ENCODE measurements around the gene CLC.

The CLC gene

DNA sequence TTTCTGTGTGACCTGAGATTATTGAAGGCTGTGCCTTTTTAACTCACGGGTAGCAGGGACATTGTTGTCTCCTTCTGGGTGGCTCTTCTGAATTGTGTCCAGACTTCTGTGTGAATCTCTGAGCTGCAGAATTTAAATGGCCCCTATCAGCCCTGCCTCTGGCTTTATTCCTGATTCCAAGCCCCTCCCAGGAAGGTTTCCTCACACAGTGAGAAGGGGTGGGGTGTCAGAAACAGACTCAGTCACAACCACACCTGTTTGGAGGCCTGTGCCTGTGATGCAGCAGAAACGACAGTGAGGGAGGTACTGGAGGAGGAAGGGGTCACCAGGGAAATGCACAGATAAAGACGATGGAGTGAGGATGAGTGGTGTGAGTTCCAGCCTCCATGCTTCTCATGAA is at the start of gene CLC:
CLC (minus strand) TSS at position 139 of the 400 bp plus-strand sequence; CDS start at position 62, 77 bp downstream.
- no peak for TF ChIP-seq MAX (IDR thresholded peaks at IDR 0.05)
- no peak for TF ChIP-seq USF1 (IDR thresholded peaks at IDR 0.05)
- no peak for TF ChIP-seq FOXM1 (IDR thresholded peaks at IDR 0.05; ENCODE audit: borderline replicate concordance, low read depth)
- no peak for TF ChIP-seq RAD21 (IDR thresholded peaks at IDR 0.05; ENCODE audit: low read depth)
- TF ChIP-seq TEAD4 (IDR thresholded peaks at IDR 0.05): no peak
- no peak for TF ChIP-seq YY1 (IDR thresholded peaks at IDR 0.05; ENCODE audit: low read depth)

DNA sequence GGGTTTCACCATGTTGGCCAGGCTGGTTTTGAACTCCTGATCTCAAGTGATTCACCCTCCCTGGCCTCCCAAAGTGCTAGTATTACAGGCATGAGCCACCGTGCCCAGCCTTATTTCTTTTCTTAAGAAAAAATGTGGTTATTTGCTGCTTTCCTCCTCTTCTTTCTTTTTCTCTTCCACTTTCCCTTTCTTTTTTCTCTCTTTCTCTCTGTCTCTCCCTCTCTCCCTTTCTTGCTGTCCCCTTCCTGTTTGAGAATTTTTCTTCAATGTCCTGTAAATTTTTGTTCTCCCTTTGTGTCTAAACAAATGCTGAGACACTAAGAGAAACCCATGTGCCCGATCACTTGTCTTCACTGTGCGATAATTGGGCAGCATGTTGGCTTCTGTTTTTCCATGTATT is 43.1 kb upstream of the CLC start:
- TF ChIP-seq YY1 (IDR thresholded peaks at IDR 0.05; ENCODE audit: low read depth): no peak
- no peak for TF ChIP-seq ZBTB7A (IDR thresholded peaks at IDR 0.05; ENCODE audit: low read depth)
- TF ChIP-seq CREB1 (IDR thresholded peaks at IDR 0.05; ENCODE audit: low read depth): no peak
- no peak for TF ChIP-seq EP300 (IDR thresholded peaks at IDR 0.05; ENCODE audit: borderline replicate concordance)
- TF ChIP-seq TCF12 (IDR thresholded peaks at IDR 0.05; ENCODE audit: low read depth): no peak
- TF ChIP-seq TAF1 (IDR thresholded peaks at IDR 0.05; ENCODE audit: low read depth): no peak
- TF ChIP-seq USF1 (IDR thresholded peaks at IDR 0.05): no peak
- TF ChIP-seq MAX (IDR thresholded peaks at IDR 0.05): no peak
- TF ChIP-seq TEAD4 (IDR thresholded peaks at IDR 0.05): no peak
- TF ChIP-seq REST (IDR thresholded peaks at IDR 0.05; ENCODE audit: low read depth): no peak
- TF ChIP-seq EGR1 (IDR thresholded peaks at IDR 0.05): no peak
- no peak for TF ChIP-seq FOXM1 (IDR thresholded peaks at IDR 0.05; ENCODE audit: borderline replicate concordance, low read depth)
- TF ChIP-seq RAD21 (IDR thresholded peaks at IDR 0.05; ENCODE audit: low read depth): no peak

DNA sequence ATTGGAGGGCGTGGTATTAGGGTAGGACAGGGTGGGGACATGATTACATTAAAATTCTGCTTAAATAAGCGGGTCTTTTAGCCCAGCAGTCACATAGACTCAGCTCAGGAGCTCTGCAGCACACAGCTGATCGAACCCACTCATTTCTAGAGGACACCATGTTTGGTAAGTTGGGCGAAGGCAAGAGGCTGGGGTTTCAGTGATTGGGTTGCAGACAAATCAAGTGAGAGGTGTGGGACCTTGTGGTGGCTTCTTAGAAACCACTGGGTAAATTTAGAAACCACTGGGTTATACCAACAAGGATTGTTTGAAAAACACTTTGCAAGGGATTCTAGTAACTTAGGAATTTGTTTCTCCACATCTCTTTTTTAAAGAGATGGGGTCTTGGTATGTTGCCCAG is 40.9 kb upstream of the CLC start, which contains the start of gene LEUTX:
LEUTX (plus strand) TSS at position 92 of the 400 bp plus-strand sequence; CDS start at position 159, 67 bp downstream.
- TF ChIP-seq ZBTB7A (IDR thresholded peaks at IDR 0.05; ENCODE audit: low read depth) (no peak), TEAD4 (IDR thresholded peaks at IDR 0.05) (no peak), NFIC (IDR thresholded peaks at IDR 0.05) (no peak), RAD21 (IDR thresholded peaks at IDR 0.05; ENCODE audit: low read depth) (no peak), EP300 (IDR thresholded peaks at IDR 0.05; ENCODE audit: borderline replicate concordance) (no peak), MAX (IDR thresholded peaks at IDR 0.05) (no peak), CEBPB (IDR thresholded peaks at IDR 0.05) (no peak)

DNA sequence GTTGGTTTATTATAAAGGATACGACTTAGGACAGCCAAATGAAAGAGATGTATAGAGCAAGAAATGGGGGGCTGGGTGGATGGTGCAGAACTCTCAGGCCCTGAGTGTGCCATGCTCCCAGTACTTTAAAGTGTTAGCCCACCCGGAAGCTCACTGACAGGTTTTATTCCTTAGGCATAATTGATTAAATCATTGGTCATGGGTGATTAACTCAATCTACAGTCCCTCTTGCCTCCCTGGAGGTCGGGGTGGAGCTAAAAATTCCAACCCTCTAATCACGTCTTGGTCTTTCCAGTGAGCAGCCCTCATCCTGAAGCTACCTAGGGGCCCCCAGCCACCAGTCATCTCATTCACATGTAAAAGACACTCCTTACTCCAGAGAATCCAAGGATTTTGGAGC is 31.0 kb upstream of the CLC start:
- TF ChIP-seq MAX (IDR thresholded peaks at IDR 0.05): no peak
- TF ChIP-seq TCF12 (IDR thresholded peaks at IDR 0.05; ENCODE audit: low read depth): no peak
- TF ChIP-seq ZBTB7A (IDR thresholded peaks at IDR 0.05; ENCODE audit: low read depth): no peak
- no peak for TF ChIP-seq YY1 (IDR thresholded peaks at IDR 0.05; ENCODE audit: low read depth)
- TF ChIP-seq REST (IDR thresholded peaks at IDR 0.05; ENCODE audit: low read depth): no peak
- no peak for TF ChIP-seq EP300 (IDR thresholded peaks at IDR 0.05; ENCODE audit: borderline replicate concordance)
- no peak for TF ChIP-seq CEBPB (IDR thresholded peaks at IDR 0.05)
- no peak for TF ChIP-seq TEAD4 (IDR thresholded peaks at IDR 0.05)

- TF ChIP-seq FOXM1 (IDR thresholded peaks at IDR 0.05; ENCODE audit: borderline replicate concordance, low read depth): no peak
- no peak for TF ChIP-seq USF1 (IDR thresholded peaks at IDR 0.05)
- no peak for TF ChIP-seq MAX (IDR thresholded peaks at IDR 0.05)
- no peak for TF ChIP-seq TEAD4 (IDR thresholded peaks at IDR 0.05)
- no peak for TF ChIP-seq CEBPB (IDR thresholded peaks at IDR 0.05)
- TF ChIP-seq YY1 (IDR thresholded peaks at IDR 0.05; ENCODE audit: low read depth): no peak
- no peak for TF ChIP-seq TAF1 (IDR thresholded peaks at IDR 0.05; ENCODE audit: low read depth)
- no peak for TF ChIP-seq RAD21 (IDR thresholded peaks at IDR 0.05; ENCODE audit: low read depth)
- TF ChIP-seq EGR1 (IDR thresholded peaks at IDR 0.05): no peak
- no peak for TF ChIP-seq NFIC (IDR thresholded peaks at IDR 0.05)
- no peak for TF ChIP-seq ZBTB7A (IDR thresholded peaks at IDR 0.05; ENCODE audit: low read depth)
- TF ChIP-seq TCF12 (IDR thresholded peaks at IDR 0.05; ENCODE audit: low read depth): no peak
- TF ChIP-seq REST (IDR thresholded peaks at IDR 0.05; ENCODE audit: low read depth): no peak
- TF ChIP-seq CREB1 (IDR thresholded peaks at IDR 0.05; ENCODE audit: low read depth): no peak
- TF ChIP-seq EP300 (IDR thresholded peaks at IDR 0.05; ENCODE audit: borderline replicate concordance): no peak
These were observed 30.5 kb upstream of the CLC start for GRCh38 chr19:39768334-39768733.

Measured in Ishikawa (cell line).